IMR-90 (cell line): ENCODE data around the gene EPB41L4A. TPM values are rescaled to one million over a fixed set of nuclear protein-coding genes. Genes with fewer than 3 reads are reported as not detected.
A peak's percentile ranks its signal among the peaks of the same experiment; 100 is the strongest.

ENCODE experiments used
- ATAC-seq: fragments of 200-7000 bp; cut with Tn5 transposase; 2 replicates; pipeline ENCODE4 v1.9.1; 2020; ENCODE audit warnings: low read depth, mild to moderate bottlenecking, moderate library complexity
- BruUV-seq: library from RNA; stranded (reverse); fragments of 400-500 nt; replicated peaks from 2 replicates; lab custom pipeline; 2021; lab: Mats Ljungman, UMichigan
- CTCF ChIA-PET: fragments of 300-600 bp; formaldehyde crosslinking; extraction: SDS; loops from one replicate; lab custom pipeline; 2021; ENCODE audit warnings: antibody characterized with exemption; lab: Yijun Ruan, JAX
- POLR2A ChIA-PET: fragments of 300-600 bp; sonication (Branson Sonifier 250); formaldehyde crosslinking; loops from one replicate; lab custom pipeline; 2022; ENCODE audit warnings: antibody characterized with exemption; ENCODE audit not compliant: unreplicated experiment; lab: Charles Lee
- DNase-seq: peaks from one replicate; pipeline ENCODE4 v3.0.0; 2013
- H2AFZ ChIP-seq: replicated peaks from 2 replicates; pipeline ENCODE3; 2013; ENCODE audit warnings: low read length, mild to moderate bottlenecking; ENCODE audit not compliant: poor library complexity
- H2AK5ac ChIP-seq: 2 replicates; pipeline ENCODE4 v1.6.1; 2013; ENCODE audit warnings: low read depth, low read length, inconsistent platforms
- H2AK9ac ChIP-seq: replicated peaks from 2 replicates; pipeline ENCODE3; 2013; ENCODE audit warnings: mild to moderate bottlenecking, low read depth, low read length, moderate library complexity; ENCODE audit not compliant: poor library complexity
- H2BK120ac ChIP-seq: 2 replicates; pipeline ENCODE4 v1.6.1; 2013; ENCODE audit warnings: low read depth, low read length, inconsistent platforms
- H2BK15ac ChIP-seq: 3 replicates; pipeline ENCODE4 v1.6.1; 2013; ENCODE audit warnings: low read depth, low read length, inconsistent platforms
- H2BK20ac ChIP-seq: 2 replicates; pipeline ENCODE4 v1.6.1; 2013; ENCODE audit warnings: low read depth, mild to moderate bottlenecking, inconsistent platforms, low read length, moderate library complexity
- H2BK5ac ChIP-seq: 2 replicates; pipeline ENCODE4 v1.6.1; 2013; ENCODE audit warnings: mild to moderate bottlenecking, low read depth, low read length, inconsistent platforms; ENCODE audit not compliant: poor library complexity, severe bottlenecking
- H3K14ac ChIP-seq: replicated peaks from 2 replicates; pipeline ENCODE4 v1.6.1; 2013; ENCODE audit warnings: low read depth, low read length, inconsistent platforms
- H3K18ac ChIP-seq: 2 replicates; pipeline ENCODE4 v1.6.1; 2013; ENCODE audit warnings: low read depth, low read length, control low read depth
- H3K23ac ChIP-seq: 2 replicates; pipeline ENCODE4 v1.6.1; 2013; ENCODE audit warnings: low read depth, low read length, inconsistent platforms
- H3K27ac ChIP-seq: 2 replicates; pipeline ENCODE4 v1.5.1; 2013; ENCODE audit warnings: mild to moderate bottlenecking, control low read depth, low read length; ENCODE audit not compliant: insufficient read depth
- H3K27me3 ChIP-seq: 2 replicates; pipeline ENCODE4 v1.6.1; 2013; ENCODE audit warnings: low read length; ENCODE audit not compliant: control insufficient read depth, insufficient read depth
- H3K36me3 ChIP-seq: 2 replicates; pipeline ENCODE4 v1.6.1; 2013; ENCODE audit warnings: low read length, mixed read lengths; ENCODE audit not compliant: control insufficient read depth, insufficient read depth
- H3K4ac ChIP-seq: 2 replicates; pipeline ENCODE4 v1.6.1; 2013; ENCODE audit warnings: low read depth, low read length, inconsistent platforms
- H3K4me1 ChIP-seq: 2 replicates; pipeline ENCODE4 v1.6.1; 2013; ENCODE audit warnings: low read length, mixed read lengths; ENCODE audit not compliant: control insufficient read depth, insufficient read depth
- H3K4me2 ChIP-seq: 2 replicates; pipeline ENCODE4 v1.6.1; 2013; ENCODE audit warnings: low read depth, mild to moderate bottlenecking, control low read depth, low read length, moderate library complexity
- H3K4me3 ChIP-seq: 2 replicates; pipeline ENCODE4 v1.5.1; 2013; ENCODE audit warnings: low read depth, mild to moderate bottlenecking, control low read depth, low read length, moderate library complexity; ENCODE audit not compliant: insufficient read depth
- H3K56ac ChIP-seq: 2 replicates; pipeline ENCODE4 v1.6.1; 2013; ENCODE audit warnings: low read length, inconsistent platforms; ENCODE audit not compliant: insufficient read depth; ENCODE audit errors: extremely low read depth
- H3K79me1 ChIP-seq, 2 experiments: 2 replicates each; pipeline ENCODE4 v1.6.1; 2013; ENCODE audit warnings: low read length in 2 of 2, inconsistent platforms in 1 of 2, low read depth in 1 of 2
- H3K9ac ChIP-seq: 2 replicates; pipeline ENCODE4 v1.6.1; 2013; ENCODE audit warnings: low read depth, low read length, control low read depth
- H3K9me1 ChIP-seq: 2 replicates; pipeline ENCODE4 v1.6.1; 2013; ENCODE audit warnings: low read length, inconsistent platforms; ENCODE audit not compliant: insufficient read depth
- H3K9me3 ChIP-seq: 2 replicates; pipeline ENCODE4 v1.6.1; 2013; ENCODE audit warnings: low read length; ENCODE audit not compliant: control insufficient read depth, insufficient read depth
- H4K20me1 ChIP-seq: 2 replicates; pipeline ENCODE4 v1.6.1; 2013; ENCODE audit warnings: low read length, inconsistent platforms; ENCODE audit not compliant: insufficient read depth
- H4K5ac ChIP-seq: 2 replicates; pipeline ENCODE4 v1.6.1; 2013; ENCODE audit warnings: mild to moderate bottlenecking, low read depth, low read length, control low read depth
- H4K8ac ChIP-seq, 2 experiments: 2 replicates each; pipeline ENCODE4 v1.6.1; 2013; ENCODE audit warnings: low read depth in 2 of 2, low read length in 2 of 2, control low read depth in 1 of 2, inconsistent platforms in 1 of 2
- H4K91ac ChIP-seq: 2 replicates; pipeline ENCODE4 v1.6.1; 2013; ENCODE audit warnings: low read depth, low read length, inconsistent platforms; ENCODE audit not compliant: insufficient read depth
- BHLHE40 ChIP-seq: fragments of 150-350 bp; IDR thresholded peaks from 2 replicates; pipeline ENCODE4 v1.6.1; 2016; ENCODE audit warnings: mild to moderate bottlenecking, low read depth, low read length
- CEBPB ChIP-seq: IDR thresholded peaks from 2 replicates; pipeline ENCODE4 v1.6.1; 2012; ENCODE audit warnings: low read depth, low read length, improper control_type of control experiment
- CTCF ChIP-seq: conservative IDR thresholded peaks from 2 replicates; pipeline ENCODE4 v1.5.1; 2012; ENCODE audit warnings: mild to moderate bottlenecking, low read depth, low read length, improper control_type of control experiment
- ELK1 ChIP-seq: fragments of 150-350 bp; IDR thresholded peaks from 2 replicates; pipeline ENCODE4 v1.6.1; 2016; ENCODE audit warnings: low read depth, mild to moderate bottlenecking, low read length, moderate library complexity, borderline replicate concordance
- MAZ ChIP-seq: IDR thresholded peaks from 2 replicates; pipeline ENCODE4 v1.6.1; 2012; ENCODE audit warnings: low read depth, mild to moderate bottlenecking, low read length, improper control_type of control experiment, moderate library complexity, borderline replicate concordance
- MXI1 ChIP-seq: IDR thresholded peaks from 2 replicates; pipeline ENCODE4 v1.6.1; 2012; ENCODE audit warnings: low read depth, mild to moderate bottlenecking, low read length, moderate library complexity, borderline replicate concordance
- NFE2L2 ChIP-seq: fragments of 150-350 bp; IDR thresholded peaks from 2 replicates; pipeline ENCODE4 v1.6.1; 2016; ENCODE audit warnings: low read depth, mild to moderate bottlenecking, low read length
- RAD21 ChIP-seq: IDR thresholded peaks from 2 replicates; pipeline ENCODE4 v1.6.1; 2012; ENCODE audit warnings: low read length, improper control_type of control experiment
- RCOR1 ChIP-seq: IDR thresholded peaks from 2 replicates; pipeline ENCODE4 v1.6.1; 2012; ENCODE audit warnings: mild to moderate bottlenecking, low read length, improper control_type of control experiment; ENCODE audit not compliant: insufficient replicate concordance
- RFX5 ChIP-seq: IDR thresholded peaks from 2 replicates; pipeline ENCODE4 v1.8.0; 2012; ENCODE audit warnings: low read depth, mild to moderate bottlenecking, low read length, moderate library complexity
- SMC3 ChIP-seq: fragments of 150-350 bp; IDR thresholded peaks from 2 replicates; pipeline ENCODE4 v1.6.1; 2016; ENCODE audit warnings: low read depth, mild to moderate bottlenecking, antibody characterized with exemption, low read length, moderate library complexity
- USF2 ChIP-seq: fragments of 150-350 bp; IDR thresholded peaks from 2 replicates; pipeline ENCODE4 v1.6.1; 2017; ENCODE audit warnings: mild to moderate bottlenecking, antibody characterized with exemption, low read length, low read depth
- WGBS, 2 experiments: methylation state at CpG; one replicate each; pipeline versions ENCODE4 v1.1.5 to v1.1.7; 2013; ENCODE audit warnings: missing lambda C conversion rate in 2 of 2; ENCODE audit not compliant: insufficient read length in 1 of 2; ENCODE audit errors: extremely low coverage in 2 of 2; 5-methylcytosine and 5-hydroxymethylcytosine counted together
- dilution Hi-C: fragments of 300-500 bp; cut with HindIII; formaldehyde crosslinking; loops from one replicate; pipeline ENCODE4 v1.14.3; 2018; ENCODE audit warnings: low sequenced_read_pairs; ENCODE audit not compliant: unreplicated experiment
- in situ Hi-C: fragments of 300-500 bp; cut with MboI; formaldehyde crosslinking; loops from 3 replicates; pipeline ENCODE4 v1.14.3; 2019; ENCODE audit warnings: low sequenced_read_pairs, inconsistent platforms, mixed read lengths
- intact Hi-C: fragments of 100-400 bp; cut with micrococcal nuclease; formaldehyde crosslinking; loops from 2 replicates; pipeline ENCODE4 v1.10.0; 2022
- polyA plus RNA-seq, 3 experiments: library from polyadenylated mRNA; depleted of rRNA; stranded (reverse); fragments of >200 nt; gene quantifications; 2 replicates each; pipeline ENCODE4 v1.2.3, GENCODE V29; 2012; ENCODE audit warnings: low replicate concordance in 1 of 3
- total RNA-seq: library from RNA; depleted of rRNA; stranded (reverse); fragments of >200 nt; gene quantifications from 2 replicates; pipeline ENCODE4 v1.2.3, GENCODE V29; 2012

EPB41L4A gene
- total and polyA plus RNA-seq, 2 of the 4 experiments (the other 2 are of a cell fraction): under 0.01 to 0.02 TPM

- Histone ChIP-seq H3K18ac (peak overlapping the region; percentile 6; the same call in 1 of the 2 replicates), H3K27me3 (no peaks in the 10 kb centered on the region), H3K4me1 (no peaks in the 10 kb centered on the region; the same call in 1 of the 2 replicates), H4K20me1 (peaks cover 11% of the 10 kb centered on the region; the same call in 1 of the 2 replicates), H3K14ac (peak overlapping the region; percentile 74), H3K4ac (peak overlapping the region; percentile 63), H3K23ac (peak overlapping the region; percentile 79; the same call in 1 of the 2 replicates), H3K9me3 (no peaks in the 10 kb centered on the region), H2BK15ac (peak overlapping the region; percentile 27; the same call in 1 of the 3 replicates), H2BK5ac (peak overlapping the region; percentile 71), H3K79me1 (peaks cover 25% of the 10 kb centered on the region in 2 experiments; a peak in 3 of 4 replicates), H2AFZ (peak overlapping the region; percentile 97), H4K5ac (peak overlapping the region; percentile 27), H3K9ac (peak overlapping the region; percentile 89), H3K27ac (peak overlapping the region; percentile 74), H2BK20ac (0 out of 2 replicates have a peak overlapping the region, but pooled peaks have one; percentile 23), H2BK120ac (peak overlapping the region; percentile 62; the same call in 1 of the 2 replicates), H3K9me1 (peaks cover 5% of the 10 kb centered on the region; the same call in 1 of the 2 replicates), H2AK9ac (peak overlapping the region; percentile 98), H4K91ac (peak overlapping the region; percentile 26; the same call in 1 of the 2 replicates), H3K4me2 (peak overlapping the region; percentile 96), H3K4me3 (peak overlapping the region; percentile 80), H2AK5ac (peak overlapping the region; percentile 76), H4K8ac (peak overlapping the region; percentile 80 to 82), H3K56ac (peak overlapping the region; percentile 86), H3K36me3 (peaks cover 16% of the 10 kb centered on the region)
- intact Hi-C loops (no loop called here), in situ Hi-C loops (loop anchor here (25.0 kb wide), 1 partner anchor 1399 kb away; no protein-coding TSS in a partner anchor), dilution Hi-C loops (no loop called here)
- POLR2A ChIA-PET: no interaction called here
- CTCF ChIA-PET: interaction anchor here (0.7 to 1.0 kb wide), 6 partner anchors 8 to 629 kb away, joined by 3 to 9 read pairs (median 3); no protein-coding TSS in a partner anchor
- DNase-seq (peak; percentile 88), ATAC-seq (peak; percentile 100)
- 1% methylated on average over 17 of the region's 55 CpGs; no CpG with 5 or more reads in 1 of the 2 experiments for WGBS, 2 experiments
- TSS peak; percentile 88 for BruUV-seq
- TF ChIP-seq BHLHE40 (peak; percentile 100), USF2 (no peak), RFX5 (no peak), SMC3 (peak; percentile 69), RAD21 (no peak; the same call in 1 of the 2 replicates), MAZ (peak; percentile 78; the same call in 1 of the 2 replicates), CTCF (peak; percentile 100), ELK1 (no peak), RCOR1 (no peak), NFE2L2 (no peak), MXI1 (peak; percentile 66), CEBPB (no peak)
Observed at GRCh38 chr5:112160652-112161391, 258.3 kb downstream of the EPB41L4A start.
